BE2C (cell line): ENCODE results near the gene ZNRF1.

Source experiments
- DNase-seq: peaks from one replicate; pipeline ENCODE4 v3.0.0-alpha.2; 2020
- H3K27me3 ChIP-seq: fragments of 250-450 bp; sonication (Bioruptor Pico); 2 replicates; pipeline ENCODE4 v1.5.1; 2020; ENCODE audit warnings: mild to moderate bottlenecking
- H3K36me3 ChIP-seq: fragments of 250-450 bp; sonication (Bioruptor Pico); 2 replicates; pipeline ENCODE4 v1.5.1; 2020; ENCODE audit warnings: mild to moderate bottlenecking
- H3K4me1 ChIP-seq: fragments of 250-450 bp; sonication (Bioruptor Pico); 2 replicates; pipeline ENCODE4 v1.5.1; 2020
- H3K4me3 ChIP-seq: 2 replicates; pipeline ENCODE4 v1.5.1; 2011; ENCODE audit warnings: low read depth, low read length
- H3K9me3 ChIP-seq: fragments of 250-450 bp; sonication (Bioruptor Pico); 2 replicates; pipeline ENCODE4 v1.5.1; 2020
- TF ChIP-seq, protein P1 (sequence below): IDR thresholded peaks from 2 replicates; pipeline ENCODE4 v1.5.1; 2012; ENCODE audit warnings: mild to moderate bottlenecking, low read depth, low read length

ZNRF1 gene

DNA sequence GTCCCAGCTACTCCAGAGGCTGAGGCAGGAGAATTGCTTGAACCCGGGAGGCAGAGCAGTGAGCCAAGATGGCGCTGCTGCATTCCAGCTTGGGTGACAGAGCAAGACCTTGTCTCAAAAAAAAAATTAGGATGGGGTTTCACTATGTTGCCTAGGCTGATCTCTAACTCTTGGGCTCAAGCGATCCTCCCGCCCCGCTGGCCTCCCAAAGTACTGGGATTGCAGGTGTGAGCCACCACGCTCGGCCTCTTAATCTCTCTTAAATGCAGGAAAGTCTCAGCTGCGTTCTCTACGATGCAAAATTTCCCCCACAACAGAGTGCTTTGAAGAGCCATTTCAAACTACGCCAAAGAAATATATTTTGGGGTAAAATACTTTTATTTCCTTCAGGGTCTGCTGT lies 8.0 kb upstream of the ZNRF1 start:
- H3K9me3 ChIP-seq = no peaks in the 10 kb centered on the region
- H3K4me3 ChIP-seq = no peak overlapping the region
- no peaks in the 10 kb centered on the region for H3K27me3 ChIP-seq
- TF ChIP-seq, protein P1, sequence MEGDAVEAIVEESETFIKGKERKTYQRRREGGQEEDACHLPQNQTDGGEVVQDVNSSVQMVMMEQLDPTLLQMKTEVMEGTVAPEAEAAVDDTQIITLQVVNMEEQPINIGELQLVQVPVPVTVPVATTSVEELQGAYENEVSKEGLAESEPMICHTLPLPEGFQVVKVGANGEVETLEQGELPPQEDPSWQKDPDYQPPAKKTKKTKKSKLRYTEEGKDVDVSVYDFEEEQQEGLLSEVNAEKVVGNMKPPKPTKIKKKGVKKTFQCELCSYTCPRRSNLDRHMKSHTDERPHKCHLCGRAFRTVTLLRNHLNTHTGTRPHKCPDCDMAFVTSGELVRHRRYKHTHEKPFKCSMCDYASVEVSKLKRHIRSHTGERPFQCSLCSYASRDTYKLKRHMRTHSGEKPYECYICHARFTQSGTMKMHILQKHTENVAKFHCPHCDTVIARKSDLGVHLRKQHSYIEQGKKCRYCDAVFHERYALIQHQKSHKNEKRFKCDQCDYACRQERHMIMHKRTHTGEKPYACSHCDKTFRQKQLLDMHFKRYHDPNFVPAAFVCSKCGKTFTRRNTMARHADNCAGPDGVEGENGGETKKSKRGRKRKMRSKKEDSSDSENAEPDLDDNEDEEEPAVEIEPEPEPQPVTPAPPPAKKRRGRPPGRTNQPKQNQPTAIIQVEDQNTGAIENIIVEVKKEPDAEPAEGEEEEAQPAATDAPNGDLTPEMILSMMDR = no peak
- DNase-seq = no peak
- no peaks in the 10 kb centered on the region for H3K36me3 ChIP-seq
- no peaks in the 10 kb centered on the region; the same call in 1 of the 2 replicates for H3K4me1 ChIP-seq

DNA sequence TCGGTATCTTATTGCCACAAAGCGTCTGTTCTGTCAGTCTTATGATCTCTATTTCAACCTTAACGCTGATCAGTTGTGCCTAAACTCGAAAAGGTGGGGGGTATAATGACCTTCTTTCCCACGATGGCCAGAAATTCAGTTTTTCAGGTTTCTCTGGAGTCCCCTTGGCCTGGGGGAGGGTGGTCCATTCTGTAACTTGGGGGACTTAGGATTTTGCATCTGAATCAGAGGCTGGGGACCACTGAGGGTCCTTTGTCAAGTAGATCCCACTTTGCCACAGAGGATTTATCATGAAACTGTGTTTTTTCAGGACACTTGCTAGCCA lies 7.6 kb upstream of the ZNRF1 start:
- no peaks in the 10 kb centered on the region; the same call in 1 of the 2 replicates for H3K4me1 ChIP-seq
- H3K4me3 ChIP-seq = no peak overlapping the region
- no peaks in the 10 kb centered on the region for H3K9me3 ChIP-seq
- DNase-seq = no peak
- no peaks in the 10 kb centered on the region for H3K36me3 ChIP-seq
- no peaks in the 10 kb centered on the region for H3K27me3 ChIP-seq
- TF ChIP-seq, protein P1 = no peak

DNA sequence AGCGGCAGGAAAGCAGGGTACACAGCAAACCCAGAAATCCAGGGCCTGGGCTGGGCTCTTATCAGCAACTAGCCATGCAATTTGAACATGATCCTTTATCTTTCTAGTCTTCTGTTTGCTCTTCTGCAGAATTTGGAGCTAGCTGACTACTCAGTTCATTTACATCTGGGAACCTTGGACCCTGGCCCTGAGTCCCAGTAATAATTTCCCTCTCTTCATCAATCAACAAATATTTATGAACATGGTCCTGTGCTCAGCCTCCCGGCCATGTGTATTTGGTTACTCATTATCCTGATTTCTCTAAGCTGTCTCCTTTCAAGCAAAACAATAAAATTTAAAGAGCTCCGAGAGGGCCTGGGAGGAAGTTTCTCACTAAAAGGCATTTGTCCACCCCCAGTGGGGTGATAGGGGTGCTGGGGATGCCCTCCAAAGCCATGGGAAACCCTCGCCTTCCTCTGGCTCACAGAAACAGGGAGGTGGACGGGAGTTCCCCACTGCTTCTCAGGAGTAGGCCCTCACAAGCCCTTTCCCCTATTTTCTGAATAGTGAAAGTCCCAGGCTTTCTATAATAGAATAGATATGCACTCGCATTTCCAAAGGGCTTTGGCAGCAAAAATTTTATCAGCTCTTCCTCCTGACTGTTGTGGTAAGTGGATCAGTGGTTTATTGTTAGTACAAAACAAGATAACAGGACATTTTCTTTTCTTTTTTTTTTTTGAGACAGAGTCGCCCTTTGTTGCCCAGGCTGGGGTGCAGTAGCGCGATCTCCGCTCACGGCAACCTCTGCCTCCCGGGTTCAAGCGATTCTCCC lies 7.0 kb upstream of the ZNRF1 start:
- Histone ChIP-seq H3K36me3 (no peaks in the 10 kb centered on the region), H3K27me3 (no peaks in the 10 kb centered on the region), H3K9me3 (no peaks in the 10 kb centered on the region), H3K4me1 (no peaks in the 10 kb centered on the region; the same call in 1 of the 2 replicates), H3K4me3 (no peak overlapping the region)
- TF ChIP-seq, protein P1 = no peak
- DNase-seq = no peak

DNA sequence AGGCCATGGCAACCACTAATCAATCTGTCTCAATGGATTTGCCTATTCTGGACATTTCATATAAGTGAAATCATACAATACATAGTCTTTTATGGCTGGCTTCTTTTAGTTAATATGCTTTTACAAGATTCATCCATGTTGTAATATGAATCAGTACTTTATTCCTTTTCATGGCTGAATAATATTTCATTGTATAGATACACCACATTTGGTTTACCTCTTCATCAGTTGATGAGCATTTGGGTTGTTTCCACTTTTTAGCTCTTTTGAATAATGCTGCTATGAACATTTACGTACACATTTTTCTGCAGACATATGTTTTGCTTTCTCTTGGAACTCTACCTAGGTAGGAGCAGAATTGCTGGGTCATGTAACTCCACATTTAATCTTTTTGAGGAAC lies 2.8 kb upstream of the ZNRF1 start:
- Histone ChIP-seq H3K27me3 (no peaks in the 10 kb centered on the region), H3K36me3 (no peaks in the 10 kb centered on the region), H3K9me3 (no peaks in the 10 kb centered on the region), H3K4me1 (no peaks in the 10 kb centered on the region; the same call in none of the 2 replicates), H3K4me3 (no peak overlapping the region)
- no peak for DNase-seq
- TF ChIP-seq, protein P1 = no peak

DNA sequence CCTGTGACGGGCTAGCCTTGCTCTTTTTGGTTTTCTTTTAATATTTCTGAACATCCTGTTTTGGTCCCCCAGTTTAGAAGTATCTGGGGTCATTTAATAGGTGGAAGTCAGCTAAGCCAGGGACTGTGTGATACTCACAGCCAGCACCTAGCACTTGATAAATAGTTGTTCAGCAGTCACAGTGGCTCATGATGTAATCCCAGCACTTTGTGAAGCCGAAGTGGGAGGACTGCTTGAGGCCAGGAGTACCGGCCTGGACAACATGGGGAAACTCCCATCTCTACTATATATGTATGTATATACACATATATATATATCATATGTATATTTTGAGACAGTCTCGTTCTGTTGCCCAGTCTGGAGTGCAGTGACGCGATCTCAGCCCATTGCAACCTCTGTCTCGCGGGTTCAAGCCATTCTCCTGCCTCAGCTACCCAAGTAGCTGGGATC lies 1.8 kb upstream of the ZNRF1 start:
- TF ChIP-seq, protein P1 = no peak
- H3K4me3 ChIP-seq = no peak overlapping the region
- H3K4me1 ChIP-seq = no peaks in the 10 kb centered on the region; the same call in none of the 2 replicates

DNA sequence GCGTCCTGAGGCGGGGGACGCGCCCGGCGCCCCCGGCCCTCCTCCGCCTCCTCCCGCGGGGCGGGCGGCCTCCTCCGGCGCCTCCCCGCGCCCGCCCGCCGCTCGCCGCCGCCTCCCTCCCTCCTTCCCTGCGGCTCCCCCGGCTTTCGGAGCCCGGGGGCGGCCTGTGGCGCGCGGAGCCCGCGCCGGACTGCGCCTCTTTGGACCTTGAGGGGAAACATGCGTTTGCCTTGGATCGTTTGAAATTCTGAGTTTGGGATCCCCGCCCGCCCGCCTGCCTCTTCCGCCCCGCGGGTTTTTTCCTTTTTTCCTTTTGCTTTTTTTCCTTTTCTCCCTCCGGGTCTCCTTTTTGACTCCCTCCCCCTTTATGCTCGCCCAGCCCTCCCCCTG lies 390 bp downstream of the ZNRF1 start:
- Histone ChIP-seq H3K27me3 (no peaks in the 10 kb centered on the region), H3K9me3 (no peaks in the 10 kb centered on the region), H3K36me3 (peaks cover 3% of the 10 kb centered on the region; the same call in 1 of the 2 replicates), H3K4me1 (peaks cover 8% of the 10 kb centered on the region), H3K4me3 (peak overlapping the region; percentile 79)
- TF ChIP-seq, protein P1 = no peak
- peak; percentile 36 for DNase-seq

More for the DNA sequence above, 1.8 kb upstream of the ZNRF1 start:
- no peaks in the 10 kb centered on the region for H3K36me3 ChIP-seq
- no peak for DNase-seq
- no peaks in the 10 kb centered on the region for H3K27me3 ChIP-seq
- H3K9me3 ChIP-seq = no peaks in the 10 kb centered on the region
